H9 (cell line): ENCODE data around the gene LDLRAD4. TPM values are rescaled to one million over a fixed set of nuclear protein-coding genes. Genes with fewer than 3 reads are reported as not detected.

Experiments used
- DNase-seq: peaks from one replicate; pipeline ENCODE4 v3.0.0-alpha.2; 2017
- H2AFZ ChIP-seq: one replicate; pipeline ENCODE4 v1.6.1; 2013; ENCODE audit warnings: mild to moderate bottlenecking, low read length, control low read depth, moderate library complexity
- H2AK5ac ChIP-seq: 2 replicates; pipeline ENCODE4 v1.6.1; 2013; ENCODE audit warnings: low read length, control low read depth, mixed read lengths; ENCODE audit not compliant: insufficient read length
- H2BK120ac ChIP-seq: one replicate; pipeline ENCODE4 v1.6.1; 2013; ENCODE audit warnings: low read depth, mild to moderate bottlenecking, low read length, control low read depth, inconsistent platforms; ENCODE audit not compliant: poor library complexity, severe bottlenecking
- H2BK12ac ChIP-seq: 2 replicates; pipeline ENCODE4 v1.6.1; 2013; ENCODE audit warnings: low read length, control low read depth, mixed read lengths, low read depth; ENCODE audit not compliant: insufficient read length
- H2BK15ac ChIP-seq: 2 replicates; pipeline ENCODE4 v1.6.1; 2013; ENCODE audit warnings: low read depth, low read length, control low read depth
- H2BK20ac ChIP-seq: one replicate; pipeline ENCODE4 v1.6.1; 2013; ENCODE audit warnings: low read depth, mild to moderate bottlenecking, low read length, control low read depth, inconsistent platforms; ENCODE audit not compliant: poor library complexity, severe bottlenecking
- H2BK5ac ChIP-seq: 2 replicates; pipeline ENCODE4 v1.6.1; 2013; ENCODE audit warnings: low read length, control low read depth, mixed read lengths; ENCODE audit not compliant: insufficient read length
- H3K14ac ChIP-seq: 2 replicates; pipeline ENCODE4 v1.6.1; 2013; ENCODE audit warnings: low read length, control low read depth; ENCODE audit not compliant: insufficient read depth
- H3K18ac ChIP-seq: 2 replicates; pipeline ENCODE4 v1.6.1; 2013; ENCODE audit warnings: low read depth, mild to moderate bottlenecking, mixed read lengths, low read length, control low read depth; ENCODE audit not compliant: insufficient read length
- H3K23ac ChIP-seq: 2 replicates; pipeline ENCODE4 v1.6.1; 2013; ENCODE audit warnings: low read length, control low read depth, mixed read lengths, low read depth; ENCODE audit not compliant: insufficient read length
- H3K23me2 ChIP-seq: 2 replicates; pipeline ENCODE4 v1.6.1; 2013; ENCODE audit warnings: low read depth, mild to moderate bottlenecking, mixed read lengths, low read length, control low read depth; ENCODE audit not compliant: insufficient read length, poor library complexity, severe bottlenecking
- H3K27ac ChIP-seq: 2 replicates; pipeline ENCODE4 v1.5.1; 2013; ENCODE audit warnings: low read length, control low read depth, mixed read lengths, low read depth; ENCODE audit not compliant: insufficient read length
- H3K27me3 ChIP-seq: 2 replicates; pipeline ENCODE4 v1.6.1; 2013; ENCODE audit warnings: low read length, control low read depth, inconsistent platforms; ENCODE audit not compliant: insufficient read depth
- H3K4ac ChIP-seq: 2 replicates; pipeline ENCODE4 v1.6.1; 2013; ENCODE audit warnings: low read depth, mild to moderate bottlenecking, control low read depth, inconsistent platforms, low read length, moderate library complexity
- H3K4me1 ChIP-seq: 2 replicates; pipeline ENCODE4 v1.6.1; 2013; ENCODE audit warnings: low read length, control low read depth, inconsistent platforms; ENCODE audit not compliant: insufficient read depth
- H3K4me2 ChIP-seq: 2 replicates; pipeline ENCODE4 v1.6.1; 2013; ENCODE audit warnings: low read length, control low read depth, mixed read lengths; ENCODE audit not compliant: insufficient read length, insufficient read depth
- H3K56ac ChIP-seq: 2 replicates; pipeline ENCODE4 v1.6.1; 2013; ENCODE audit warnings: low read depth, mild to moderate bottlenecking, mixed read lengths, low read length, control low read depth; ENCODE audit not compliant: insufficient read length
- H3K79me1 ChIP-seq: 2 replicates; pipeline ENCODE4 v1.6.1; 2013; ENCODE audit warnings: low read depth, mild to moderate bottlenecking, moderate library complexity, low read length, control low read depth, inconsistent platforms; ENCODE audit not compliant: insufficient read depth, poor library complexity, severe bottlenecking
- H3K79me2 ChIP-seq: 2 replicates; pipeline ENCODE4 v1.6.1; 2013; ENCODE audit warnings: low read length, control low read depth, inconsistent platforms; ENCODE audit not compliant: insufficient read depth
- H3K9ac ChIP-seq: 2 replicates; pipeline ENCODE4 v1.6.1; 2013; ENCODE audit warnings: low read length, control low read depth, mixed read lengths; ENCODE audit not compliant: insufficient read length; ENCODE audit errors: extremely low read depth
- H3K9me3 ChIP-seq: one replicate; pipeline ENCODE4 v1.6.1; 2013; ENCODE audit warnings: low read depth, low read length, inconsistent platforms; ENCODE audit not compliant: control insufficient read depth
- H3T11ph ChIP-seq: one replicate; pipeline ENCODE4 v1.6.1; 2013; ENCODE audit warnings: mild to moderate bottlenecking, low read length, control low read depth, inconsistent platforms
- H4K20me1 ChIP-seq: one replicate; pipeline ENCODE4 v1.6.1; 2013; ENCODE audit not compliant: control insufficient read depth, insufficient read length, insufficient read depth
- H4K5ac ChIP-seq: 2 replicates; pipeline ENCODE4 v1.6.1; 2013; ENCODE audit warnings: low read depth, mild to moderate bottlenecking, mixed read lengths, low read length, control low read depth; ENCODE audit not compliant: insufficient read length
- H4K8ac ChIP-seq: replicated peaks from 2 replicates; pipeline ENCODE4 v1.6.1; 2013; ENCODE audit warnings: low read length, control low read depth, mixed read lengths, low read depth; ENCODE audit not compliant: insufficient read length
- H4K91ac ChIP-seq: 2 replicates; pipeline ENCODE4 v1.6.1; 2013; ENCODE audit warnings: low read depth, mild to moderate bottlenecking, moderate library complexity, mixed read lengths, low read length, control low read depth; ENCODE audit not compliant: insufficient read length
- H3K27ac Mint-ChIP-seq, 3 experiments: 2 replicates in 2 of 3; 3 replicates in 1 of 3; pipeline ENCODE4 v1.8.0; 2020 to 2021; ENCODE audit warnings: mixed read lengths in 3 of 3, mild to moderate bottlenecking in 1 of 3, moderate library complexity in 1 of 3
- H3K27me3 Mint-ChIP-seq: 2 replicates; pipeline ENCODE4 v1.8.0; 2021; ENCODE audit warnings: low read depth, mild to moderate bottlenecking, moderate library complexity, mixed read lengths
- H3K36me3 Mint-ChIP-seq, 3 experiments: 2 replicates in 2 of 3; 3 replicates in 1 of 3; pipeline ENCODE4 v1.8.0; 2020 to 2021; ENCODE audit warnings: low read depth in 3 of 3, mixed read lengths in 3 of 3; ENCODE audit not compliant: insufficient read depth in 1 of 3
- H3K4me1 Mint-ChIP-seq, 2 experiments: 2 replicates each; pipeline ENCODE4 v1.8.0; 2020; ENCODE audit warnings: mixed read lengths in 2 of 2
- H3K4me3 Mint-ChIP-seq, 2 experiments: 2 replicates in 1 of 2; 3 replicates in 1 of 2; pipeline ENCODE4 v1.8.0; 2020 to 2021; ENCODE audit warnings: mild to moderate bottlenecking in 2 of 2, mixed read lengths in 2 of 2, moderate library complexity in 1 of 2
- H3K9me3 Mint-ChIP-seq, 2 experiments: 2 replicates in 1 of 2; 3 replicates in 1 of 2; pipeline ENCODE4 v1.8.0; 2020; ENCODE audit warnings: mild to moderate bottlenecking in 2 of 2, mixed read lengths in 2 of 2, moderate library complexity in 1 of 2
- WGBS: extraction: QIAGEN DNeasy Blood & Tissue Kit; methylation state at CpG from one replicate; pipeline ENCODE4 v1.1.7; 2013; ENCODE audit warnings: missing lambda C conversion rate, low lambda C conversion rate, mixed read lengths; ENCODE audit not compliant: insufficient read length; ENCODE audit errors: extremely low coverage; 5-methylcytosine and 5-hydroxymethylcytosine counted together
- total RNA-seq: library from RNA; stranded (reverse); gene quantifications from 2 replicates; pipeline ENCODE4 v1.2.1, GENCODE V29; 2021
- TF ChIP-seq, protein P1 (sequence below): fragments of 200-600 bp; sonication (generic); conservative IDR thresholded peaks from 3 replicates; pipeline ENCODE4 v1.8.0; 2021; ENCODE audit warnings: antibody characterized with exemption, mild to moderate bottlenecking

LDLRAD4 gene
- total RNA-seq, 1 experiment from 2014 or later, result 3.9 TPM

DNA sequence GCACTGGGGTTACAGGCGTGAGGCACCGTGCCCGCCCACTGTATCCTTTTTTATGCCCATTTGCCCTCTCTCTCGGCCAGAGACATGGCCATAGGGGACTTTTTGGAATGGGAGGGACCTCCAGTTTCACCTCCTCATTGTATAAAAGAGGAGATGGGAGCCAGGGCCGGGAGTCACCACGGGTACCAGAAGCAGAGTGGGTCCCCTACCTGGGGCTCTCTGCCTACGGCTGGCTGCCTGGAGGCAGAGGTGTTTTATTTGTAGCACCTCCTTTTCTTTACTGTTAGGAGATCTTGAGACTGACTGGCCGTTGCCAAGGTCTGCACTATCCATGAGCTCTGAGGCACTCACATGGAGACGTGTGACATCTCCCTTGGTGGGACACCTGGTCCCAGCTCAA is 162.8 kb downstream of the LDLRAD4 start:
- H3K27ac ChIP-seq, result no peak overlapping the region
- no peak for DNase-seq
- no peak overlapping the region for H3K9ac ChIP-seq
- no peak overlapping the region for H3T11ph ChIP-seq
- no peaks in the 10 kb centered on the region for H3K23me2 ChIP-seq
- H3K79me1 ChIP-seq, result no peaks in the 10 kb centered on the region
- H3K56ac ChIP-seq, result no peak overlapping the region
- no peaks in the 10 kb centered on the region; the same call in 1 of the 2 replicates for H3K27me3 Mint-ChIP-seq
- no peaks in the 10 kb centered on the region for H3K9me3 Mint-ChIP-seq
- H2BK120ac ChIP-seq, result no peak overlapping the region
- TF ChIP-seq, protein P1, sequence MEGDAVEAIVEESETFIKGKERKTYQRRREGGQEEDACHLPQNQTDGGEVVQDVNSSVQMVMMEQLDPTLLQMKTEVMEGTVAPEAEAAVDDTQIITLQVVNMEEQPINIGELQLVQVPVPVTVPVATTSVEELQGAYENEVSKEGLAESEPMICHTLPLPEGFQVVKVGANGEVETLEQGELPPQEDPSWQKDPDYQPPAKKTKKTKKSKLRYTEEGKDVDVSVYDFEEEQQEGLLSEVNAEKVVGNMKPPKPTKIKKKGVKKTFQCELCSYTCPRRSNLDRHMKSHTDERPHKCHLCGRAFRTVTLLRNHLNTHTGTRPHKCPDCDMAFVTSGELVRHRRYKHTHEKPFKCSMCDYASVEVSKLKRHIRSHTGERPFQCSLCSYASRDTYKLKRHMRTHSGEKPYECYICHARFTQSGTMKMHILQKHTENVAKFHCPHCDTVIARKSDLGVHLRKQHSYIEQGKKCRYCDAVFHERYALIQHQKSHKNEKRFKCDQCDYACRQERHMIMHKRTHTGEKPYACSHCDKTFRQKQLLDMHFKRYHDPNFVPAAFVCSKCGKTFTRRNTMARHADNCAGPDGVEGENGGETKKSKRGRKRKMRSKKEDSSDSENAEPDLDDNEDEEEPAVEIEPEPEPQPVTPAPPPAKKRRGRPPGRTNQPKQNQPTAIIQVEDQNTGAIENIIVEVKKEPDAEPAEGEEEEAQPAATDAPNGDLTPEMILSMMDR, result no peak
- WGBS, result no CpG with 5 or more reads among the region's 9 CpGs
- no peaks in the 10 kb centered on the region for H3K27me3 ChIP-seq
- peaks cover 8 to 11% of the 10 kb centered on the region in 2 experiments for H3K4me1 Mint-ChIP-seq
- H4K5ac ChIP-seq, result no peak overlapping the region
- no peak overlapping the region for H3K23ac ChIP-seq
- no peak overlapping the region for H3K4ac ChIP-seq
- H2BK12ac ChIP-seq, result no peak overlapping the region
- H2BK5ac ChIP-seq, result no peak overlapping the region
- no peak overlapping the region for H3K4me2 ChIP-seq
- no peak overlapping the region for H3K18ac ChIP-seq
- no peak overlapping the region for H4K91ac ChIP-seq
- H4K8ac ChIP-seq, result no peak overlapping the region
- no peak overlapping the region for H2AFZ ChIP-seq
- H3K36me3 Mint-ChIP-seq, result no peaks in the 10 kb centered on the region
- H3K9me3 ChIP-seq, result no peaks in the 10 kb centered on the region
- H3K4me3 Mint-ChIP-seq, result no peak overlapping the region
- no peaks in the 10 kb centered on the region for H3K4me1 ChIP-seq
- H4K20me1 ChIP-seq, result no peaks in the 10 kb centered on the region
- H2BK15ac ChIP-seq, result no peak overlapping the region
- no peaks in the 10 kb centered on the region for H3K79me2 ChIP-seq
- H3K14ac ChIP-seq, result no peak overlapping the region
- no peak overlapping the region for H2BK20ac ChIP-seq
- H2AK5ac ChIP-seq, result no peak overlapping the region
- no peak overlapping the region for H3K27ac Mint-ChIP-seq
